HepG2 (cell line): ENCODE results near the gene ESYT1. TPM values are rescaled to one million over a fixed set of nuclear protein-coding genes. Genes with fewer than 3 reads are reported as not detected.
A peak's percentile ranks its signal among the peaks of the same experiment; 100 is the strongest.

Experiments used
- GLI4 ChIP-seq: sonication (generic); formaldehyde crosslinking; IDR thresholded peaks from 2 replicates; pipeline ENCODE4 v1.5.1; 2020; ENCODE audit warnings: missing genetic modification reagents, mild to moderate bottlenecking, moderate library complexity, borderline replicate concordance
- HOXD1 ChIP-seq: sonication (generic); formaldehyde crosslinking; IDR thresholded peaks from 2 replicates; pipeline ENCODE4 v1.5.0; 2020; ENCODE audit warnings: missing genetic modification reagents
- IKZF4 ChIP-seq: sonication (generic); formaldehyde crosslinking; IDR thresholded peaks from 2 replicates; pipeline ENCODE4 v1.5.1; 2020; ENCODE audit warnings: borderline replicate concordance, mild to moderate bottlenecking, low read depth, missing genetic modification reagents; ENCODE audit errors: not compliant biosample characterization
- KDM1A ChIP-seq: IDR thresholded peaks from 2 replicates; pipeline ENCODE4 v1.6.1; 2016; ENCODE audit warnings: missing compliant biosample characterization
- KDM2A ChIP-seq: sonication (generic); formaldehyde crosslinking; IDR thresholded peaks from 2 replicates; pipeline ENCODE4 v1.4.0; 2020; ENCODE audit warnings: low read depth, missing genetic modification reagents, borderline replicate concordance
- MAF1 ChIP-seq: sonication (generic); formaldehyde crosslinking; IDR thresholded peaks from 2 replicates; pipeline ENCODE4 v1.5.0; 2020; ENCODE audit warnings: missing genetic modification reagents, borderline replicate concordance
- RFX5 ChIP-seq: IDR thresholded peaks from 2 replicates; pipeline ENCODE4 v1.6.1; 2011; ENCODE audit warnings: low read depth, low read length, improper control_type of control experiment
- SIN3A ChIP-seq: IDR thresholded peaks from 2 replicates; pipeline ENCODE4 v1.6.1; 2011; ENCODE audit warnings: low read depth, mild to moderate bottlenecking, control low read depth, low read length, borderline replicate concordance
- SP5 ChIP-seq: IDR thresholded peaks from 2 replicates; pipeline ENCODE4 v1.6.1; 2016; ENCODE audit warnings: low read depth, borderline replicate concordance
- TAF1 ChIP-seq: sonication (generic); formaldehyde crosslinking; IDR thresholded peaks from 2 replicates; pipeline ENCODE4 v1.4.0; 2020; ENCODE audit warnings: missing genetic modification reagents
- TERF1 ChIP-seq: sonication (generic); formaldehyde crosslinking; IDR thresholded peaks from 2 replicates; pipeline ENCODE4 v1.8.0; 2022; ENCODE audit warnings: mild to moderate bottlenecking, missing genetic modification reagents, moderate library complexity
- ZBTB26 ChIP-seq: IDR thresholded peaks from 2 replicates; pipeline ENCODE4 v1.6.1; 2016; ENCODE audit warnings: missing compliant biosample characterization, missing genetic modification reagents, borderline replicate concordance
- ZMAT3 ChIP-seq: sonication (generic); formaldehyde crosslinking; conservative IDR thresholded peaks from 2 replicates; pipeline ENCODE4 v1.7.0; 2021; ENCODE audit warnings: missing genetic modification reagents
- ZNF317 ChIP-seq: sonication (generic); formaldehyde crosslinking; IDR thresholded peaks from 2 replicates; pipeline ENCODE4 v1.5.0; 2020; ENCODE audit warnings: mild to moderate bottlenecking, missing genetic modification reagents
- ZNF503 ChIP-seq: sonication (generic); formaldehyde crosslinking; IDR thresholded peaks from 2 replicates; pipeline ENCODE4 v1.4.0; 2020; ENCODE audit warnings: missing genetic modification reagents
- ZNF713 ChIP-seq: sonication (generic); formaldehyde crosslinking; IDR thresholded peaks from 2 replicates; pipeline ENCODE4 v1.4.0; 2020; ENCODE audit warnings: mild to moderate bottlenecking, missing genetic modification reagents
- ZNF720 ChIP-seq: sonication (generic); formaldehyde crosslinking; IDR thresholded peaks from 2 replicates; pipeline ENCODE4 v1.4.0; 2020; ENCODE audit warnings: missing genetic modification reagents
- polyA plus RNA-seq, 8 experiments: library from polyadenylated mRNA; depleted of rRNA in 3 of 8; stranded (reverse) in 7 of 8; unstranded in 1 of 8; fragments of >200 nt; fragmentation: Illumina TruSeq in 4 of 8; extraction: Trizol in 4 of 8; gene quantifications; 2 replicates each; pipeline versions ENCODE4 v1.2.1 to v1.2.3, GENCODE V29; 2011 to 2016; ENCODE audit warnings: low read depth in 4 of 8, missing spikeins in 1 of 8, mixed read lengths in 1 of 8; ENCODE audit not compliant: insufficient read depth in 1 of 8
- total RNA-seq, 5 experiments: library from RNA; depleted of rRNA; stranded (reverse); fragments of >200 nt; fragmentation: Illumina TruSeq; extraction: Trizol; gene quantifications; 2 replicates each; pipeline ENCODE4 v1.2.3, GENCODE V29; 2016; ENCODE audit warnings: low read depth in 1 of 5
- TF ChIP-seq, protein P1 (sequence below): sonication (generic); formaldehyde crosslinking; IDR thresholded peaks from 2 replicates; pipeline ENCODE4 v1.5.0; 2020; ENCODE audit warnings: missing genetic modification reagents
- TF ChIP-seq, protein P2 (sequence below): sonication (generic); formaldehyde crosslinking; conservative IDR thresholded peaks from 2 replicates; pipeline ENCODE4 v1.5.0; 2020; ENCODE audit warnings: missing genetic modification reagents
- TF ChIP-seq, protein P3 (sequence below): sonication (generic); formaldehyde crosslinking; IDR thresholded peaks from 2 replicates; pipeline ENCODE4 v1.9.0; 2021; ENCODE audit warnings: missing genetic modification reagents, borderline replicate concordance

ESYT1 gene
- total and polyA plus RNA-seq, 2 of the 13 experiments (the other 11 are each of a cell fraction or from before 2014, with no cell fraction given): 66.9 to 71.0 TPM

- TF ChIP-seq ZBTB26 (CRISPR knock-in tag): no peak
- TF ChIP-seq TERF1 (CRISPR knock-in tag): no peak
- TF ChIP-seq, protein P1, sequence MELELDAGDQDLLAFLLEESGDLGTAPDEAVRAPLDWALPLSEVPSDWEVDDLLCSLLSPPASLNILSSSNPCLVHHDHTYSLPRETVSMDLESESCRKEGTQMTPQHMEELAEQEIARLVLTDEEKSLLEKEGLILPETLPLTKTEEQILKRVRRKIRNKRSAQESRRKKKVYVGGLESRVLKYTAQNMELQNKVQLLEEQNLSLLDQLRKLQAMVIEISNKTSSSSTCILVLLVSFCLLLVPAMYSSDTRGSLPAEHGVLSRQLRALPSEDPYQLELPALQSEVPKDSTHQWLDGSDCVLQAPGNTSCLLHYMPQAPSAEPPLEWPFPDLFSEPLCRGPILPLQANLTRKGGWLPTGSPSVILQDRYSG (CRISPR knock-in tag): no peak
- TF ChIP-seq, protein P2, sequence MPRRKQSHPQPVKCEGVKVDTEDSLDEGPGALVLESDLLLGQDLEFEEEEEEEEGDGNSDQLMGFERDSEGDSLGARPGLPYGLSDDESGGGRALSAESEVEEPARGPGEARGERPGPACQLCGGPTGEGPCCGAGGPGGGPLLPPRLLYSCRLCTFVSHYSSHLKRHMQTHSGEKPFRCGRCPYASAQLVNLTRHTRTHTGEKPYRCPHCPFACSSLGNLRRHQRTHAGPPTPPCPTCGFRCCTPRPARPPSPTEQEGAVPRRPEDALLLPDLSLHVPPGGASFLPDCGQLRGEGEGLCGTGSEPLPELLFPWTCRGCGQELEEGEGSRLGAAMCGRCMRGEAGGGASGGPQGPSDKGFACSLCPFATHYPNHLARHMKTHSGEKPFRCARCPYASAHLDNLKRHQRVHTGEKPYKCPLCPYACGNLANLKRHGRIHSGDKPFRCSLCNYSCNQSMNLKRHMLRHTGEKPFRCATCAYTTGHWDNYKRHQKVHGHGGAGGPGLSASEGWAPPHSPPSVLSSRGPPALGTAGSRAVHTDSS (CRISPR knock-in tag): no peak
- 0 out of 2 replicates have a peak, but pooled peaks have one; percentile 9 for TF ChIP-seq ZMAT3 (CRISPR knock-in tag)
- peak; percentile 98 for TF ChIP-seq MAF1
- TF ChIP-seq GLI4: no peak
- TF ChIP-seq ZNF713 (CRISPR knock-in tag): 0 out of 2 replicates have a peak, but pooled peaks have one; percentile 9
- TF ChIP-seq ZNF317 (CRISPR knock-in tag): no peak
- TF ChIP-seq SIN3A: peak; percentile 72
- TF ChIP-seq KDM2A: peak; percentile 87
- no peak for TF ChIP-seq IKZF4
- no peak for TF ChIP-seq SP5 (CRISPR knock-in tag)
- TF ChIP-seq HOXD1 (CRISPR knock-in tag): no peak
- TF ChIP-seq ZNF720 (CRISPR knock-in tag): no peak
- TF ChIP-seq RFX5: no peak
- peak; percentile 42; the same call in 1 of the 2 replicates for TF ChIP-seq KDM1A (CRISPR knock-in tag)
- no peak for TF ChIP-seq TAF1
- 0 out of 2 replicates have a peak, but pooled peaks have one; percentile 34 for TF ChIP-seq ZNF503 (CRISPR knock-in tag)
- TF ChIP-seq, protein P3, sequence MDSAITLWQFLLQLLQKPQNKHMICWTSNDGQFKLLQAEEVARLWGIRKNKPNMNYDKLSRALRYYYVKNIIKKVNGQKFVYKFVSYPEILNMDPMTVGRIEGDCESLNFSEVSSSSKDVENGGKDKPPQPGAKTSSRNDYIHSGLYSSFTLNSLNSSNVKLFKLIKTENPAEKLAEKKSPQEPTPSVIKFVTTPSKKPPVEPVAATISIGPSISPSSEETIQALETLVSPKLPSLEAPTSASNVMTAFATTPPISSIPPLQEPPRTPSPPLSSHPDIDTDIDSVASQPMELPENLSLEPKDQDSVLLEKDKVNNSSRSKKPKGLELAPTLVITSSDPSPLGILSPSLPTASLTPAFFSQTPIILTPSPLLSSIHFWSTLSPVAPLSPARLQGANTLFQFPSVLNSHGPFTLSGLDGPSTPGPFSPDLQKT (CRISPR knock-in tag): no peak
Observed at GRCh38 chr12:56189918-56190694, 62.0 kb downstream of the ESYT1 start (continued).
